Stimulated activated effector memory CD8-positive, alpha-beta T cell treated with anti-CD3 and anti-CD28 coated beads, Interleukin-12 subunit alpha, Interleukin-12 subunit beta, amount 100 ng/mL, for 72 hours (primary cell): Measurements from ENCODE around the gene NME3.
"Not testable (repeated sequence)": the region's sequence is repeated elsewhere in the genome, so short reads cannot be mapped to it uniquely, and the experiment has no call there.

Experiments used
- ATAC-seq: fragments of 150-1000 bp; cut with Tn5 transposase; 2 replicates; pipeline ENCODE4 v1.10.0; 2021
- DNase-seq, 2 donors: peaks; one replicate each; pipeline ENCODE4 v3.0.0; 2021 to 2022; ENCODE audit warnings: low spot score in 2 of 2
- H3K27ac Mint-ChIP-seq: one replicate; pipeline ENCODE4 v1.8.0; 2022; ENCODE audit warnings: mild to moderate bottlenecking, mixed read lengths
- H3K36me3 Mint-ChIP-seq: one replicate; pipeline ENCODE4 v1.8.0; 2022; ENCODE audit warnings: mild to moderate bottlenecking, mixed read lengths
- H3K4me1 Mint-ChIP-seq: one replicate; pipeline ENCODE4 v1.8.0; 2022; ENCODE audit warnings: mixed read lengths
- H3K4me3 Mint-ChIP-seq: one replicate; pipeline ENCODE4 v1.8.0; 2022; ENCODE audit warnings: mild to moderate bottlenecking, mixed read lengths
- H3K9me3 Mint-ChIP-seq: one replicate; pipeline ENCODE4 v1.8.0; 2022; ENCODE audit warnings: mixed read lengths

The NME3 gene

DNA sequence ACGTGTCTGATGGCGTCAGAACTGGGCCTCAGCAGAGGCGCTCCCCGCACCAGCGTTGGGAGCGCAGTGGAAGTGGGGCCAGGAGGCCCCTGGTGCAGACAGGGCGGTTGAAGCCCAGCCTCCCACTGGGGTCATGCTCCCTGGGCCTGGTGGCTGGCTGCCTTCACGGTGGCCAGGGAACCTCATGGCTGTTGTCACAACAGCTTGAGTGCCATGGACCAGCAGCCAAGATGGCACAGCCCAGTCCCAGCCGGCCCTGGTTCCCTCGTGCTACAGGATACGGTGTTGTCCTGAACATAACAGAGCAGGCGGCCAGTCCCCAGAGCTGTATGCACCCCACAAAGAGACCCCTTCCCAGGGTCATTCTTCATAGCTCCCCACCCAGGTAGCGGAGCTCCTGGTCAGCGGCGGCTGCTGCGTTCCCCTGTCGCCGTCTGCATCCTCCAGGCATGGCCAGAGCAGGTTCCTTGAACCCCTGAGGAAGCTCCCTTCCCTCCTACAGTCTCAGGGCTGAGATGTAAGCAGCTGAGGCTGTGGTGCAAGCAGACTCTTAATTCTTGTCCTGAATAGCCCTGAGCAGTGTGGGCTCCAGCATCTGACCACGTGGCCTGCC, 29.7 kb downstream of the NME3 start:
- peaks cover 17% of the 10 kb centered on the region for H3K36me3 Mint-ChIP-seq
- no peak overlapping the region for H3K4me3 Mint-ChIP-seq
- H3K27ac Mint-ChIP-seq, result no peak overlapping the region
- DNase-seq (no peak), ATAC-seq (no peak)
- no peaks in the 10 kb centered on the region for H3K9me3 Mint-ChIP-seq
- H3K4me1 Mint-ChIP-seq, result no peaks in the 10 kb centered on the region

DNA sequence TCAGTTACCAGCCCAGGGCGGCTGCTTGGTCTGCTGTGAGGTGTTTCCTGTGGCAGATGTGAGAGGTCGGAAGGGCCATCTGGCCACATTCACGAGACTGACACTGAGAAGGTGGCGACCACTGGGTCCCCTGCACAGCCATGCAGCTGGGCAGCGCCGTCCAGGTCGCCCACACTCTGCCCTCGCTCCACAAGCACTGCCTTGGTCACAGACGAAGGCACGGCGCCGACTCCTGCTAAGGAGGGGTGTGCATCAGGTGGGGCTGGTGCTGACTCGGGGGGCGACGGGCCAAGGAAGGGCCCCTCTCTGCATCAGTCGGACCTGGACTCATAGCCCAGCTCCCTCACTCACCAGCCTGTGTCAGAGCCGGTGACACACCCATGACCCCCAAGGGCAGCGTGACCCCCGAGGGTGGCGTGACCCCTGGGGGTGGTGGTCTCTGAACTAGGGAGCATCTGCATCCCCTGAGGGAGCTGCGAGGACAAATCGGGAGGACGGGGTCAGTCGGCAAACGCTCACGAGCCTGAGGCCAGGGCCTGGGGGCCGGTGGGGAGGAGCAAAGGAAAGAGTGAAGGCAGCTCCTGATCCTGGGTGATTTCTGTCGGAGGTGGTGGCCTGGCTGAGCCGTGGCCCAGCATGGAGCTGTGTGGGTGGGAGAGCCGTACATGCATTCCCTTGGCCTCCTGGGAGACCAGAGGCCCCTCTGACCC, 30.4 kb downstream of the NME3 start:
- ATAC-seq (no peak), DNase-seq (no peak)

DNA sequence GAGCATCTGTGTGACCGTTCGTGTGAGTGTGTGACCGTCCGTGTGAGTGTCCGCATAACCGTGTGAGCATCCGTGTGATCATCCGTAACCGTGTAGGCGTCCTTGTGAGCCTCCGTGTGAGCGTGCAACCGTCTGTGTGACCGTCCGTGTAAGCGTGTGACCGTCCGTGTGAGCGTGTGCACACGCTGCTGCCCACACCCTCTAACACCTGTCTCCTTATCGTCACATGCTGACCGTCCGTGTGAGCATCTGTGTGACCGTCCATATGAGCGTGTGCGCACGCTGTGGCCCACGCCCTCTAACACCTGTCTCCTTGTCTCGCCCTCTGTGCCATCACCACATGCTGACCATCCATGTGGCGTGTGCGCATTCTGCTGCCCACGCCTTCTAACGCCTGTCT, 31.1 kb downstream of the NME3 start:
- Mint-ChIP-seq H3K36me3 (peaks cover 17% of the 10 kb centered on the region), H3K9me3 (no peaks in the 10 kb centered on the region), H3K27ac (no peak overlapping the region), H3K4me3 (no peak overlapping the region), H3K4me1 (no peaks in the 10 kb centered on the region)
- ATAC-seq, result no peak
- DNase-seq, result no peak

More for the DNA sequence above, 30.4 kb downstream of the NME3 start:
- H3K36me3 Mint-ChIP-seq, result peaks cover 17% of the 10 kb centered on the region
- H3K4me3 Mint-ChIP-seq, result no peak overlapping the region
- H3K9me3 Mint-ChIP-seq, result no peaks in the 10 kb centered on the region
- H3K4me1 Mint-ChIP-seq, result no peaks in the 10 kb centered on the region
- peak overlapping the region; percentile 70 for H3K27ac Mint-ChIP-seq

DNA sequence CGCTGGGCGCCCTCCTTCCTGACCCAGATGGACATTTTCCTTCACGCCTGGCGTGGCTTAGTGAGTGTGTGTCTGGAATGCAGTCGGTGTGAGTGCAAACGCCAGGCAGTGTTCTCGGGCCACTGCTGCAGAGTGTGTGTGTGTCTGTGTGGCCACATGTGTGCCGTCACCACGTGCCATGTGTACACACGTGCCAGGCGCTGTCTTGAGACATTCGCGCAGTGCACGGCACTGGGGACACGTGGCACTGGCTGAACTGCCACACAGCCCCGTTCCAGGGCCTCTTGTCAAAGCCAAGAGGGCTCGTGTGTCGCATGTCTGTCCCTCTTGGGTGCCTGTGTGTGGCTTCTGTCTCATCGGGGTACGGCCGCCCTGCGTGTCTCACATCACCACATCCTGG, 36.5 kb downstream of the NME3 start:
- Mint-ChIP-seq H3K4me3 (no peak overlapping the region), H3K36me3 (peaks cover 15% of the 10 kb centered on the region), H3K27ac (no peak overlapping the region)

DNA sequence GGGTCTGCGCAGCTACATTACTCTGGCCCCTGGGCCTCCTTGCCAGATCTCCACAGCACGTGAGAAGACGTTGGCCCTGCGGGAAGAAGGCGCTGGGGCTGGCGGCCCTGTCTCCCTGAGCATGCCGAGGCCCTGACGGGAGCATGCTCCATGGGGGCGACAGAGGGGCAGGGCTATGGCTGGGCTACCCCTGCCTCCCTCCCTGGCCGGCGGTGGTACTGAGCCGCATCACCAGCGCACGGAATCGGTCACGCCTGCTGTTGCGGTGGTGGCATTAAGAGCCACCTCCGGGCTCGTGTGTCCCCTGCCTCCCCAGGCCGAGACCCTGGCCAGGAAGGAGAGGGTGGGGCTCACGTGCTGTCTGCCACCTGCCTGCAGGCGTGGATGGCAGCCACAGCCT, 37.2 kb downstream of the NME3 start:
- DNase-seq (no peak), ATAC-seq (no peak)
- H3K4me3 Mint-ChIP-seq, result no peak overlapping the region
- no peaks in the 10 kb centered on the region for H3K4me1 Mint-ChIP-seq
- no peak overlapping the region for H3K27ac Mint-ChIP-seq
- peaks cover 20% of the 10 kb centered on the region for H3K36me3 Mint-ChIP-seq
- no peaks in the 10 kb centered on the region for H3K9me3 Mint-ChIP-seq

More for the DNA sequence above, 36.5 kb downstream of the NME3 start:
- DNase-seq, result no peak
- Mint-ChIP-seq H3K4me1 (no peaks in the 10 kb centered on the region), H3K9me3 (no peaks in the 10 kb centered on the region)
- ATAC-seq, result no peak

DNA sequence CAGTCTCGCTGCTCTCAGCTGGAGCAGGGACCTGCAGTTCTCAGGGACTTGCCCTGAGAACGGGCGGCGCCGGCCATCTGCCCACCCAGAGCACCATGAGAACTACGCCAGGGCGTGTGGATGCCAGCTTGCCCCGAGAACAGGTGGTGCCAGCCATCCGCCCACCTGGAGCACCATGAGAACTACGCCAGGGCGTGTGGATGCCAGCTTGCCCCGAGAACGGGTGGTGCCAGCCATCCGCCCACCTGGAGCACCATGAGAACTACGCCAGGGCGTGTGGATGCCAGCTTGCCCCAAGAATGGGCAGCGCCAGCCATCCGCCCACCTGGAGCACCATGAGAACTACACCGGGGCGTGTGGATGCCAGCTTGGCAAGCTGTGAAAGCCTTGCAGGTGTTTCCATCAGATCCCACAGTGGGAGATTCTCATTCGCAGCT, 38.8 kb downstream of the NME3 start:
- H3K27ac Mint-ChIP-seq, DNase-seq, H3K9me3 Mint-ChIP-seq, H3K4me1 Mint-ChIP-seq, H3K4me3 Mint-ChIP-seq, ATAC-seq: not testable (repeated sequence)
- peaks cover 33% of the 10 kb centered on the region for H3K36me3 Mint-ChIP-seq

DNA sequence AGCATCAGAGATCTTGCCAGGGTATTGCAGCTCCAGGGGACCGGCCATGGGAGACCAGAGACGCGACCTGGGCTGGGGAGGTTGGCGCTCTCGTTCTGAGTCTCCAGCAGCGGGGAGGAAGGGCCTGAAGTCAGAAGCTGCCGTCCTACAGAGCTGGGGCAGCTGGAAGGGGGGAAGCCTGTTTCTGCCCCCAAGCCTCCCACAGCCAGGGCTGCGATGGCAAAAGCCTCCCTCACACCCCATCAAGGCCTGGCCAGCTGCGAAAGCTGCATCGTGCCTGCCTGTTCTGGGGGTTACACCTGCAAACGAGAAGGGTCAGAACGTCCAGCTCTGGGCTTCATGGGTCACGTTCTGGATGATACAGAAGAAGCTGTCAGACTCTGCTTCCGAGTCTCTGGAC, 39.3 kb downstream of the NME3 start:
- Mint-ChIP-seq H3K36me3 (peaks cover 38% of the 10 kb centered on the region), H3K4me1 (peaks cover 5% of the 10 kb centered on the region), H3K9me3 (no peaks in the 10 kb centered on the region), H3K4me3 (no peak overlapping the region), H3K27ac (peak overlapping the region; percentile 69)
- ATAC-seq, result no peak
- DNase-seq, result no peak

DNA sequence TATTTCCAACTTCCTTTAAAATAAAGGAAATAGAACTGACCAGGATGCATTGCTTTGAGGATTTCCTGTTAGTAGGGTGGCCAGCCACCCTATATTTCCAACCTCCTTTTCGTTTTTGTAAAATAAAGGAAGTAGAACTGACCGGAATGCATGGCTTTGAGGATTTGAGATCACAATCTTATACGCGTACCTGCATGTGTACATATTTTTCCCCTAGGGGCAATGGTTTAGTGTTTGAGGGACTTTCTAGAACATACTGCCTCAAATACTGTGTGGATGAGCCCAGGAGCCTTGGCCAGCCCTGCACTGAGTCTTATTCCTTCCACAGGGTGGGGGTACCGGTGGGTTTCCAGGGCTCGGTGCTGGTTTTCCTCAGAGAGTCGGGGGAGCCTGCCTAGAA, 39.7 kb downstream of the NME3 start:
- peak overlapping the region; percentile 69 for H3K27ac Mint-ChIP-seq
- H3K4me3 Mint-ChIP-seq, result no peak overlapping the region
- peaks cover 10% of the 10 kb centered on the region for H3K4me1 Mint-ChIP-seq
- no peak for DNase-seq
- ATAC-seq, result no peak
- no peaks in the 10 kb centered on the region for H3K9me3 Mint-ChIP-seq
- peaks cover 42% of the 10 kb centered on the region for H3K36me3 Mint-ChIP-seq

DNA sequence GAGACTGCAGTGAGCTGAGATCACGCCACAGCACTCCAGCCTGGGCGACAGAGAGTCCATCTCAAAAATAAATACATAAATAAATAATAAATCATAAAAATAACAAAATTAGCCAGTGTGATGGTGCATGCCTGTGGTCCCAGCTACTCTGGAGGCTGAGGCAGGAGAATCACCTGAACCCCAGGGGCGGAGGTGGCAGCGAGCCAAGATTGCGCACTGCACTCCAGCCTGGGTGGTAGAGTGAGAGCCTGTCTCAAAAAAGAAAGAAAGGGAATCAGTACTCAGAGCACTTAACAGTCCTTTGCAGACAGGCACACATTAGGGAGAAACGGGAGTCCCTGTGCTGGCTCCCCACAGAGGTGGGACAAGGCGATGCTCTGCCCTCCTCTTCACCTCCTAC, 40.3 kb downstream of the NME3 start:
- H3K4me3 Mint-ChIP-seq, result no peak overlapping the region
- H3K4me1 Mint-ChIP-seq, result peaks cover 10% of the 10 kb centered on the region
- no peaks in the 10 kb centered on the region for H3K9me3 Mint-ChIP-seq
- peaks cover 48% of the 10 kb centered on the region for H3K36me3 Mint-ChIP-seq
- no peak for ATAC-seq
- no peak overlapping the region for H3K27ac Mint-ChIP-seq
- DNase-seq, result no peak

DNA sequence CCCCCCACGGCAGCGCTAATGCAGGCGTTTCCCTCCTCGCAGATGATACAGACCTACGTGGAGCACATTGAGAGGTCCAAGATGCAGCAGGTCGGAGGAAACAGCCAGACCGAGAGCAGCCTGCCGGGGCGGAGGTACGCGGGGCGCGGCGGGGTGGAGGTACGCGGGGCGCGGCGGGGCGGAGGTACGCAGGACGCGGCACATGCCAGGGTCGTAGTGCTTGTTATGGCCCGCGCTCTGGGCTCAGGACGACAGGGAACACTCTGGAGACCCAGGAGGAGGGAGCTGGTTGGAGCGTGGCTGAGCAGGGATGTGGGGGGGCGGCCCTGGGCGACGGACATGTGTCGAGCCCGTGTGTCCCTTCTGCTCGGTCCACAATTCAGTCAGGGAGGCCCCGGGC, 41.9 kb downstream of the NME3 start:
- Mint-ChIP-seq H3K9me3 (no peaks in the 10 kb centered on the region), H3K36me3 (peaks cover 50% of the 10 kb centered on the region), H3K4me1 (peaks cover 10% of the 10 kb centered on the region), H3K27ac (no peak overlapping the region), H3K4me3 (no peak overlapping the region)
- ATAC-seq (no peak), DNase-seq (no peak)

DNA sequence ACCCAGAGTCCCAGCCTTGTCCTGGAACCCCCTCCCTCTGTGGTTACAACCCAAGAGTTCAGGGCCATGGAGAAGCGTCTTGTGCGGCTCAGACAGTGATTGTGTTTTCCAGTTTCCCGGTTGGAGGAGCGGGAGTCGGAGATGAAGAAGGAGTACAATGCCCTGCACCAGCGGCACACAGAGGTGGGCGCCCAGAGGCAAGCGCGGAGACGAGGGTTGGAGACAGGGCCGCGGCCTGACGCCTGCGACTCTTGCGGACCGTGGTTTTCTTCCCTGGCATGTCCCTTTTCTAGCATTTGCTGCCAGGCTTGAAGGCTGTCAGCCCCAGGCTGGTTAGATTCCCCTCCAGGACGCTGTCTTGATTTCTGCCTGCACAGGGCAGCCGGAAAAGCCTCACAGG, 42.3 kb downstream of the NME3 start:
- H3K4me3 Mint-ChIP-seq, result no peak overlapping the region
- H3K36me3 Mint-ChIP-seq, result peaks cover 49% of the 10 kb centered on the region
- no peaks in the 10 kb centered on the region for H3K9me3 Mint-ChIP-seq
- ATAC-seq (no peak), DNase-seq (no peak)
- H3K4me1 Mint-ChIP-seq, result peaks cover 10% of the 10 kb centered on the region
- H3K27ac Mint-ChIP-seq, result peak overlapping the region; percentile 23

DNA sequence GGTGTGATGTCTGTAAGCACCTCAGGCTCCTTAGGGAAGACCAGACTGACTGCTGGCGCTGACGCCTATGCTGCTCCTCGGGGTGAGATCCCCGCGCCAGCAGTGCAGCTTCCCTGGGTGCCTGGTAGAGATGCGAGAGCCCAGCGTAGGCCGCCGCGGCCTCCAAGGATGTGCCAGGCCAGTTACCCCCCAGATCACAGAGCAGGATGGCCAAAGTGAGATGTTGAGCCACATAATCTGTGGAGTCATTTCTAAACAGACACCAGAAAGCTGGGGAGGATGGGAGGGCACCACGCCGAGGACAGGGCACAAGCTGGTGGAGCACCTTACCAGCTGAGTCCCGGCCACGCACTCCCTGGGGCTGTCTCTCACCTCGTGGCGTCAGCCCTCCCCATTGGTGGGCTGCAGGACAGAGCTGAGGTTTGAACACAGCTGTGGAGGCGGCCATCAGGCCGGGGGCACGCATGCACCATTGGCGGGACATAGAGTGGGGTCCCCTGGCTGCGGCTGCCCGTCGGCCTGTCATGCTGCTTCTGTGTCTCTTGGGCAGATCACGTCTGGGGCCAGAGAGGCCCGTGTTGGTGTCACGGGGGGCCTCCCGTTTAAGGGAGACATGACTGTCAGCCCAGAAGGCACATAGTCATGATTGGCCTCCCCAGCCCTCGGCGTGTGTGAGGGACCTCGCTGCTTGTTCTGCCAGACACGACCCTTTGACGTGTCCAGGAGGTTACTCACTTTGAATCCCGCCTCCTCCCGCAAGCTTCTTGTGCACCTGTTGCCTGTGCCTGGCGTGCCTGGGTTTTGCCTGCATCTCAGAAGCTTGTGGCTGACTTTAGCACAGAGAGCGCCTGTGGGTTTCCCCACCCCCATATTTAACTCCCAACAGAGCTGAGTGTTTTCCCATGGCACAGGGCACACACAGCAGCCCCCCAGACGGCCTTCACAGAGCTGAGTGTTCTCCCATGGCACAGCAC, 43.4 kb downstream of the NME3 start:
- H3K9me3 Mint-ChIP-seq, result no peaks in the 10 kb centered on the region
- H3K36me3 Mint-ChIP-seq, result peaks cover 49% of the 10 kb centered on the region
- H3K27ac Mint-ChIP-seq, result no peak overlapping the region
- H3K4me3 Mint-ChIP-seq, result no peak overlapping the region
- DNase-seq, result no peak
- no peak for ATAC-seq
- H3K4me1 Mint-ChIP-seq, result peaks cover 17% of the 10 kb centered on the region

DNA sequence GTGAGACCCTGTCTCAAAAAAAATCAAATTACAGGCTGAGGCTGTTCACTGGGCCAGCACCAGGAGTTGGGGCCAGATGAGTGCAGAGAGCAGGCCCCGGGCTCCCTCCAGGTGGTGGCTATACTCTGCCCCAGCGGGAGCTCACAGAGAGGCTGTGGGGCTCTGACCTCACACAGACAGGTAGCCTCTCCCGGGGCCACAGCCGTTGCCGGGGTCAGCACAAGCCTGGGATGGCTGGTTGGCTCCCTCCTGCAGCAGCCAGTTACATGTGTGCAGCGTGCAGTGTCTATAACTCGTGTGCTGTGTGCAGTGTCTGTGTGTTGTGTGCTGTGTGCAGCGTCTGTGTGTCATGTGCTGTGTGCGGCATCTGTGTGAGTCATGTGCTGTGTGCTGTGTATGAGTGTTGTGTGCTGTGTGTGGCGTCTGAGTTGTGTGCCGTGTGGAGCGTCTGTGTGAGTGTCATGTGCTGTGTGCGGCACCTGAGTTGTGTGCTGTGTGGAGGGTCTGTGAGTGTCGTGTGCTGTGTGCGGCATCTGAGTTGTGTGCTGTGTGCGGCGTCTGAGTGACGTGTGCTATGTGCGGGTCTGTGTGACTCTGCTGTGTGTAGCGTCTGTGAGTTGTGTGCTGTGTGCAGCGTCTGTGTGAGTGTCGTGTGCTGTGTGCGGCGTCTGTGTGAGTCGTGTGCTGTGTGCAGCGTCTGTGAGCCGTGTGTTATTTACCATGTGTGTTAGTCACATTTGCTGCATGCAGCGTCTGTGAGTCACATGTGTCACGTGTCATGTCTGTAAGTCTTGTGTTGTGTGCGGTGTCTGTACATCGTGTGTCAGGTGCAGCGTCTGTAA, 44.5 kb downstream of the NME3 start:
- Mint-ChIP-seq H3K4me3 (no peak overlapping the region), H3K36me3 (peaks cover 49% of the 10 kb centered on the region), H3K27ac (peak overlapping the region; percentile 17), H3K4me1 (peaks cover 23% of the 10 kb centered on the region), H3K9me3 (no peaks in the 10 kb centered on the region)
- DNase-seq (no peak), ATAC-seq (no peak)

DNA sequence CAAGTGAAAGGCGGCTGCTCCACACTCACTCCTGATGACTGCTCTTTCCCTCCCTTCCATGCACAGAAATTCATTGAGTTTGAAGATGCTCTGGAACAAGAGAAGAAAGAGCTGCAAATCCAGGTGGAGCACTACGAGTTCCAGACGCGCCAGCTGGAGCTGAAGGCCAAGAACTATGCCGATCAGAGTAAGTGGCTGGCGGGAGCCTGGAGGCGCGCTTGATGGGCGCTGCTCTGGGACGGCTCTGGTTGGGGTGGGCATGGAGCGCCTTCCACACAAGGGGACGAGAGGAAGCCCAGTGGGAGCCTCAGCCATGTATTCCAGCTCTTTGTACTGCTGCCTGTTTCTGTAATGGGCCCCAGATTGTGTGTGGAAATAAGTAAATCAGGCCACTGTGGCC, 46.9 kb downstream of the NME3 start:
- H3K9me3 Mint-ChIP-seq, result no peaks in the 10 kb centered on the region
- no peak overlapping the region for H3K27ac Mint-ChIP-seq
- peaks cover 37% of the 10 kb centered on the region for H3K36me3 Mint-ChIP-seq
- ATAC-seq (no peak), DNase-seq (no peak)
- peaks cover 25% of the 10 kb centered on the region for H3K4me1 Mint-ChIP-seq
- no peak overlapping the region for H3K4me3 Mint-ChIP-seq
